Measurements from ENCODE around the gene TSFM.

Gene TSFM

DNA sequence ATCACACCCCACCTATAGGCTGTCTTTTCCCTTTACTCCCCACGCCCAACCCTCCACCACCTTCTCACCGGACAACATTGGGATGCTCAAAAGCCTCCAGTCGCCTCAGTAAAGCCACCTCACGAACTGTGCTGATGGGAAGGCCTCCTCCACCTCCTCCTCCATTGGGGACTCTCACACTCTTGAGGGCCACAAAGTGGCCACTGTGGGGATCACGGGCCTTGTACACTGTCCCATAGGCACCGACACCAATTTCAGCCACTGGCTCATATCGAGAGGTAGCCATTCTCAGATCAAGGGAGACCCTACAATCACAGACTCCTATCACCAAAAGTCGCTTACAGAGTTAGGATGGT, 31.2 kb upstream of the TSFM start:
- DNase-seq = no peak
- Histone ChIP-seq H3K27me3 (replicated peaks) (no peaks in the 10 kb centered on the region), H3K4me3 (ENCODE audit: low read depth, low read length) (peak overlapping the region; percentile 86), H3K27ac (peak overlapping the region; percentile 93), H3K36me3 (replicated peaks) (peaks cover 28% of the 10 kb centered on the region)
- TF ChIP-seq, protein P1, sequence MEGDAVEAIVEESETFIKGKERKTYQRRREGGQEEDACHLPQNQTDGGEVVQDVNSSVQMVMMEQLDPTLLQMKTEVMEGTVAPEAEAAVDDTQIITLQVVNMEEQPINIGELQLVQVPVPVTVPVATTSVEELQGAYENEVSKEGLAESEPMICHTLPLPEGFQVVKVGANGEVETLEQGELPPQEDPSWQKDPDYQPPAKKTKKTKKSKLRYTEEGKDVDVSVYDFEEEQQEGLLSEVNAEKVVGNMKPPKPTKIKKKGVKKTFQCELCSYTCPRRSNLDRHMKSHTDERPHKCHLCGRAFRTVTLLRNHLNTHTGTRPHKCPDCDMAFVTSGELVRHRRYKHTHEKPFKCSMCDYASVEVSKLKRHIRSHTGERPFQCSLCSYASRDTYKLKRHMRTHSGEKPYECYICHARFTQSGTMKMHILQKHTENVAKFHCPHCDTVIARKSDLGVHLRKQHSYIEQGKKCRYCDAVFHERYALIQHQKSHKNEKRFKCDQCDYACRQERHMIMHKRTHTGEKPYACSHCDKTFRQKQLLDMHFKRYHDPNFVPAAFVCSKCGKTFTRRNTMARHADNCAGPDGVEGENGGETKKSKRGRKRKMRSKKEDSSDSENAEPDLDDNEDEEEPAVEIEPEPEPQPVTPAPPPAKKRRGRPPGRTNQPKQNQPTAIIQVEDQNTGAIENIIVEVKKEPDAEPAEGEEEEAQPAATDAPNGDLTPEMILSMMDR (IDR thresholded peaks at IDR 0.05; ENCODE audit: low read depth, low read length, missing control alignments) = no peak
- in situ Hi-C loops (cut with HindIII; ENCODE audit: low pct_ligation_motif_present, low sequenced_read_pairs) = no loop called here

DNA sequence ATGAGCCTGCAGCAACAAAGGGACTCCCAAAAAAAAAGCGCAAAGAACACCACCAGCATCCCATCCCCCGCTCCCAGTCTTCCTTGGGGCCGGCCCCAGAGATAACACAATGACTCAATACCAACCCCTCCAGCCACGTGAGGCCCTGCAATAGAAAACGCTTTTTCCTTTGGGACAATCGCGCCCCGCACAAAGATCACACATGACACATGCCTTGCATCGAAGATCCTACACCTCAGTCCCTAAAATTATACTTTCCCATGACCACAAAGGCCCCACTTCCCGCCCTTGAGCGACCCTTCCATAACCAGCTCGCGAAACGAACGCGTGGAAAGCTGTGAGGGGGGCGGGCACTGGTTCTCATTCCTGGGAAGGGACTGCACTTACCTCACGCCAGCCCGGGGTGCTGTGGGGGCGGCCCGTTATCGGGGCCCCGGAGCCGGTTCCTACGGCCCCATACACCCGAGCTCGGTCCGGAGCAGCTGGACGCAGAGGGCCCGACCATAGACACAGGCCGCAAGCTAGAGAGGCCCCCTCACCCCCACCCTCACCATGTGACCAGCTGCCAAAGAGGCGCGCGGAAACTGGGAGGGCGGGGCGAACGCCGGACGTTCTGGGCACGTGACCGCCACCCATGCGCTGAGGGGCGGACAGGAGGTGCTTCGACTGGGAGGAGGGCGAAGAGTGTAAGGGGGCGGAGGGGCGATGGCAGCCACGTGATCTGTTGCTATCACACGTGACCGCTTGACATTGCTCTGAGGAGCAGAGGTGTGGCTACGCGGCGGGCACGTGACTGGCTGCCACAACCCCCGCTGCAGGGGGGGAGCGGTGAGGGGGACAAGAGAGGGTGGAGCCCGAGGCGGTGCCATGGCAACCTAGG, 30.6 kb upstream of the TSFM start, which contains the start of gene CDK4:
TSS of gene CDK4 (minus strand) at position 523 of the 880 bp plus-strand sequence. CDS start 593 bp downstream, outside the sequence.
- no peaks in the 10 kb centered on the region for H3K27me3 ChIP-seq (replicated peaks)
- peak within 1 kb of the TSS; percentile 86 for H3K4me3 ChIP-seq (ENCODE audit: low read depth, low read length)
- H3K27ac ChIP-seq = peak within 1 kb of the TSS; percentile 93
- TF ChIP-seq, protein P1 (IDR thresholded peaks at IDR 0.05; ENCODE audit: low read depth, low read length, missing control alignments) = no peak
- peak; percentile 100 for DNase-seq
- in situ Hi-C loops (cut with HindIII; ENCODE audit: low pct_ligation_motif_present, low sequenced_read_pairs) = no loop called here
- peaks cover 23% of the 10 kb centered on the region for H3K36me3 ChIP-seq (replicated peaks)

DNA sequence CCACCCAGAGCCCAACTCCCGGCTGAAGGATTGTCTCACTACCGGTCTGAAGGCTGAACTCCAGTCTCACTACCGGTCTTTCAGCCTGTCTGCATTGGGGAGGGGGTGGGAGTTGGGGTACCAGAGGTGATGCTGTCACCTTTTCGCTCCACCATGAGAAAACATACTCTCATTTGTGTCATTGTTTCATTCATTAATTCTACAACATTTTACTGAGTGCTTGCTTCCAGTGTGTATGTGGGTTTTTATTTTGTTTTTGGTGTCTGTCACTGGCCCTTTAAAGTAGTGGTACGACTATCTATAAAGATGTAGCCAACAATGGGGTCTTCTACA, 30.0 kb upstream of the TSFM start:
- Histone ChIP-seq H3K4me3 (ENCODE audit: low read depth, low read length) (peak overlapping the region; percentile 45), H3K36me3 (replicated peaks) (peaks cover 19% of the 10 kb centered on the region), H3K27ac (peak overlapping the region; percentile 9), H3K27me3 (replicated peaks) (no peaks in the 10 kb centered on the region)
- DNase-seq = no peak
- TF ChIP-seq, protein P1 (IDR thresholded peaks at IDR 0.05; ENCODE audit: low read depth, low read length, missing control alignments) = no peak
- in situ Hi-C loops (cut with HindIII; ENCODE audit: low pct_ligation_motif_present, low sequenced_read_pairs) = no loop called here

DNA sequence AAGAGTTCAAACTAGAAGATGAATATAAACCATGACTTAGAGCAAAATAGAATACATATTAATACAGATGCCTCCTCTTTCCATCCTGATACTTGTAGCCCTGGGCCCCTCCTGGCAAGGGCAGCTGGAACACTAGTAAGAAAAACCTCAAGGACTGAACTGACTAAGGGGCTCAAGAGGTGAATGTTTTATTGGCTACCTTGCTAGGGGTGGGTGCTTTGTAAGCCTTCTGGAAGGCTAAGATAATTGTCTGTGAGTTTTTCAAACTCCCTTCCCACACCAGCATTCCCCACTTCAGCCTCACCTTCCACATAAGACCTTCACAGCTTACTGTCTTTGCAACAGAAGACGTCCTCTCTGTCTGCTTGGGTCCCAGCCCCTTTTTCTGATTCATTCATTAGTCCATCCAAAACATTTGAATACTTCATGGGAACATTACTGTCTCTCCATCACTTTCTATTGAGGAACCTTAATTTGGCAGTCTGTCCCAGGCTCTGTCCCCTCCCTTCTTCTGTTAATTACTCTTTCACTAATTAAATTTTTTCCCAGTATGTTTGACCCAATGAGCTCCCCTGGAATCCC, 28.7 kb upstream of the TSFM start:
- H3K36me3 ChIP-seq (replicated peaks) = peaks cover 12% of the 10 kb centered on the region

DNA sequence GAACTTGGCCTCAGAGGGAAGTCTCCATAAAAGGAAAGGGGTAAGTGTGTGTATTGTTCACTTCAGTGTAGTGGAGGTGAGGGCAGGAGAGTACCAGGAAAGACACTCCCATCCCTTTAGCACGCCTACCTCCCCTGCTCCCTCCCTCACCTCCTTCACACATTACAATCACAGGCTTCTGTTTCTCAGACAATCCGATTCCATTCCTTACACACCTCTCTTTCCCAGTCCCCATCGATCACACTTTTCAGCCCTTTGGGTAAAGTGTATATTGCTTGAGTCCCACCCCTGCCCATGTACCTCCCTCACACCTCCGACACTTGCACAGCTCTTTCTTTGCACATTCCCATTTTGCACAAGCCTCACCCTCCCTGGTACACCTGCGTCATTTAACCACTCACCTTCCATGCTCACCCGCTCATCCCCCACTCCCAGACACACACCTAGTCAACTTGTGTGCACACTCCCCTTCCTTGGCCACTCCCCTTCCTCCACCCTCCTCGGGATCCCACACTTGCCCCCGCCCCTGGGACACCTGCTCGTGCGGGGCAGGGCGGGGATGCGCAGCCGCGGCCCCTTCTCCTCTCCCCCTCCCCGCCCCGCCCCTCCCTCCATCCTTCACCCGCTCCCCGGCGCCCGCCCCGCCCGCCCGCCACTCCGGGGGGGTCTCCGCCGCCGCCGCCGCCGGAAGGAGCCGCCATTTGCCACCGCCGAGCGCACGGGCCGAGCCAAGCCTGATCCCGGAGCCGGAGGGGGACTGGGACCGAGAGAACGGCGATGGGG, 28.0 kb upstream of the TSFM start, which contains the start of gene MARCHF9:
TSS of gene MARCHF9 (plus strand) at position 693 of the 783 bp plus-strand sequence. CDS start 426 bp downstream, outside the sequence.
- TF ChIP-seq, protein P1 (IDR thresholded peaks at IDR 0.05; ENCODE audit: low read depth, low read length, missing control alignments) = no peak
- Histone ChIP-seq H3K36me3 (replicated peaks) (peaks cover 6% of the 10 kb centered on the region), H3K27me3 (replicated peaks) (no peaks in the 10 kb centered on the region), H3K4me3 (ENCODE audit: low read depth, low read length) (peak within 1 kb of the TSS; percentile 49), H3K27ac (no peak within 1 kb of the TSS)
- DNase-seq = no peak
- in situ Hi-C loops (cut with HindIII; ENCODE audit: low pct_ligation_motif_present, low sequenced_read_pairs) = no loop called here

More for the DNA sequence above, 28.7 kb upstream of the TSFM start:
- TF ChIP-seq, protein P1 (IDR thresholded peaks at IDR 0.05; ENCODE audit: low read depth, low read length, missing control alignments) = no peak
- H3K4me3 ChIP-seq (ENCODE audit: low read depth, low read length) = no peak overlapping the region
- no peaks in the 10 kb centered on the region for H3K27me3 ChIP-seq (replicated peaks)
- in situ Hi-C loops (cut with HindIII; ENCODE audit: low pct_ligation_motif_present, low sequenced_read_pairs) = no loop called here
- no peak overlapping the region for H3K27ac ChIP-seq
- DNase-seq = no peak

Data from brain microvascular endothelial cell (primary cell).